Stomach (tissue), 4 donors: Measurements from ENCODE around the gene SIVA1.

Experiments
- EP300 ChIP-seq: sonication (generic); formaldehyde crosslinking; IDR thresholded peaks from one replicate; pipeline ENCODE4 v1.6.1; 2017; ENCODE audit warnings: antibody characterized with exemption
- POLR2A ChIP-seq, 4 donors: fragments of 450-650 bp; IDR thresholded peaks; one replicate each; pipeline ENCODE4 v1.6.1; 2016; ENCODE audit warnings: antibody characterized with exemption in 4 of 4, control low read depth in 2 of 4, mild to moderate bottlenecking in 1 of 4, moderate library complexity in 1 of 4
- POLR2AphosphoS5 ChIP-seq, 3 donors: sonication (generic); formaldehyde crosslinking; IDR thresholded peaks; one replicate each; pipeline ENCODE4 v1.6.1; 2016; ENCODE audit warnings: antibody characterized with exemption in 3 of 3
- TF ChIP-seq, protein P1 (sequence below), 7 experiments: fragments of 450-650 bp in 4 of 7; fragments of 200-600 bp in 3 of 7; sonication (generic) in 3 of 7; IDR thresholded peaks; one replicate each; pipeline ENCODE4 v1.5.1; 2016 to 2019; ENCODE audit warnings: antibody characterized with exemption in 7 of 7, control low read depth in 2 of 7, mild to moderate bottlenecking in 1 of 7

DNA sequence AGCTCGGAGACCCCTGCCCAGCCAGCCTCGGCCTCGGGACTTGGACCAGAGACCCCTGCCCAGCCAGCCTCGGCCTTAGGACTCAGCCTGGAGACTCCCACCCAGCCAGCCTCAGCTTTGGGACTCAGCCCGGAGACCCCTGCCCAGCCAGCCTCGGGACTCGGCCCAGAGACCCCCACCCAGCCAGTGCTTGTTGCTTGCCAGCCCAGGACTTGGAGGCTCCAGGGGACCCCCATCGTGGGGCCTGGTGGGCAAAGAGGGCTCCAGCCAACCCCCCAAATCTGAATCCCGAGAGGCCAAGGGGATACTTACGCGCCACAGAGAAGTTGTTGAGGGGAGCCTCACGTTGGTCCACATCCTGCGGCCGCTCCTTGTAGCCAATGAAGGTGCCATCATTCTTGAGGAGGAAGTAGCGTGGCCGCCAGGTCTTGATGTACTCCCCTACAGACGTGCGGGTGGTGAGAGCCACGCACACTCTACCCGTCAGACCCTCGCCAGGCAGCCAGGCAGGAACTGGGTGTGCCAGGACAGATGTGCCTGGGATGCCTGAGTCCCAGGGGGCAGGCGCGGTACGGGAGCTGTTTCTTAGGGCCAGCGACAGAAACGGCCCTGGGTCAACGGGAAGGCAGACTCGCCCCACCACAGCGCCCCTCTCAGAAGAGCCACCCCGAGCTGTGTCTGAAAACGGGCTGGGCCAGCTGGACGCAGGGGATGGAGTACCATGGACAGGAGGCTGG, 27.0 kb downstream of the SIVA1 start:
- no peak for TF ChIP-seq EP300
- TF ChIP-seq, protein P1, sequence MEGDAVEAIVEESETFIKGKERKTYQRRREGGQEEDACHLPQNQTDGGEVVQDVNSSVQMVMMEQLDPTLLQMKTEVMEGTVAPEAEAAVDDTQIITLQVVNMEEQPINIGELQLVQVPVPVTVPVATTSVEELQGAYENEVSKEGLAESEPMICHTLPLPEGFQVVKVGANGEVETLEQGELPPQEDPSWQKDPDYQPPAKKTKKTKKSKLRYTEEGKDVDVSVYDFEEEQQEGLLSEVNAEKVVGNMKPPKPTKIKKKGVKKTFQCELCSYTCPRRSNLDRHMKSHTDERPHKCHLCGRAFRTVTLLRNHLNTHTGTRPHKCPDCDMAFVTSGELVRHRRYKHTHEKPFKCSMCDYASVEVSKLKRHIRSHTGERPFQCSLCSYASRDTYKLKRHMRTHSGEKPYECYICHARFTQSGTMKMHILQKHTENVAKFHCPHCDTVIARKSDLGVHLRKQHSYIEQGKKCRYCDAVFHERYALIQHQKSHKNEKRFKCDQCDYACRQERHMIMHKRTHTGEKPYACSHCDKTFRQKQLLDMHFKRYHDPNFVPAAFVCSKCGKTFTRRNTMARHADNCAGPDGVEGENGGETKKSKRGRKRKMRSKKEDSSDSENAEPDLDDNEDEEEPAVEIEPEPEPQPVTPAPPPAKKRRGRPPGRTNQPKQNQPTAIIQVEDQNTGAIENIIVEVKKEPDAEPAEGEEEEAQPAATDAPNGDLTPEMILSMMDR (IDR thresholded peaks at IDR 0.05): no peak
- TF ChIP-seq POLR2A (IDR thresholded peaks at IDR 0.05): no peak
- TF ChIP-seq POLR2AphosphoS5 (IDR thresholded peaks at IDR 0.05): no peak
